Measurements from ENCODE around the gene KPNA6. TPM values are rescaled to one million over a fixed set of nuclear protein-coding genes. Genes with fewer than 3 reads are reported as not detected.

Gene KPNA6
- total and polyA plus RNA-seq, 9 of the 15 experiments (the other 6 are each of a cell fraction or from before 2014, with no cell fraction given): 20.1 to 54.6 (median 32.2) TPM

- no peak for TF ChIP-seq ZNF282 (CRISPR knock-in tag; IDR thresholded peaks at IDR 0.05)
Measured at GRCh38 chr1:32107742-32108661, at the start of gene KPNA6 (continued).

GRCh38 chr1:32060914-32061313 is 46.9 kb upstream of the KPNA6 start:
- in situ Hi-C loops (cut with MboI): loop anchor here (5.0 to 10.0 kb wide), 2 partner anchors 89 to 236 kb away; no protein-coding TSS in a partner anchor
- POLR2A ChIA-PET: interaction anchor here (0.5 to 3.6 kb wide), 9 partner anchors 9 to 348 kb away, joined by 3 to 17 read pairs (median 4); partner anchors contain the start of gene TMEM39B
- Histone ChIP-seq H2AFZ (ENCODE audit: low read depth, low read length) (no peak overlapping the region), H3K4me2 (ENCODE audit: insufficient read depth, low read length) (no peak overlapping the region), H3K36me3 (ENCODE audit: control insufficient read depth, insufficient read depth, low read length) (peaks cover 67% of the 10 kb centered on the region), H3K79me2 (ENCODE audit: control insufficient read depth, insufficient read depth, low read length) (0 out of 3 replicates have a peak, but pooled peaks cover 2% of the 10 kb centered on the region), H3K27me3 (ENCODE audit: control insufficient read depth in 2 of 2, insufficient read depth in 2 of 2, low read length in 2 of 2) (no peaks in the 10 kb centered on the region), H3K4me3 (no peak overlapping the region), H3K9ac (ENCODE audit: insufficient read depth in 1 of 2, low read depth in 2 of 2, low read length in 2 of 2) (no peak overlapping the region), H3K9me1 (ENCODE audit: control insufficient read depth, insufficient read depth, low read length) (no peaks in the 10 kb centered on the region), H3K27ac (ENCODE audit: extremely low read depth, low read depth, low read length) (no peak overlapping the region), H3K4me1 (replicated peaks in 1 of 2; ENCODE audit: control insufficient read depth in 2 of 2, insufficient read depth in 2 of 2, low read length in 2 of 2) (peaks cover 8 to 19% of the 10 kb centered on the region in 2 experiments; a peak in 4 of 5 replicates), H3K9me3 (replicated peaks; ENCODE audit: control insufficient read depth, insufficient read depth, low read depth, low read length) (no peaks in the 10 kb centered on the region), H4K20me1 (replicated peaks; ENCODE audit: control insufficient read depth, insufficient read depth, low read length) (0 out of 2 replicates have a peak, but pooled peaks cover 3% of the 10 kb centered on the region)
- BruUV-seq (replicated peaks): no TSS peak
- ATAC-seq: no peak
- CTCF ChIA-PET (ENCODE audit: low intra/inter-chr PET ratio): no interaction called here
- DNase-seq (ENCODE audit: extremely low read depth in 1 of 4, low spot score in 3 of 4): no peak
- TF ChIP-seq, protein P1, sequence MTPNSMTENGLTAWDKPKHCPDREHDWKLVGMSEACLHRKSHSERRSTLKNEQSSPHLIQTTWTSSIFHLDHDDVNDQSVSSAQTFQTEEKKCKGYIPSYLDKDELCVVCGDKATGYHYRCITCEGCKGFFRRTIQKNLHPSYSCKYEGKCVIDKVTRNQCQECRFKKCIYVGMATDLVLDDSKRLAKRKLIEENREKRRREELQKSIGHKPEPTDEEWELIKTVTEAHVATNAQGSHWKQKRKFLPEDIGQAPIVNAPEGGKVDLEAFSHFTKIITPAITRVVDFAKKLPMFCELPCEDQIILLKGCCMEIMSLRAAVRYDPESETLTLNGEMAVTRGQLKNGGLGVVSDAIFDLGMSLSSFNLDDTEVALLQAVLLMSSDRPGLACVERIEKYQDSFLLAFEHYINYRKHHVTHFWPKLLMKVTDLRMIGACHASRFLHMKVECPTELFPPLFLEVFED (CRISPR knock-in tag; conservative IDR thresholded peaks at IDR 0.05): no peak
- no peak for TF ChIP-seq KDM5B (IDR thresholded peaks at IDR 0.05; ENCODE audit: insufficient replicate concordance, low read depth, low read length)
- TF ChIP-seq FOXJ3 (CRISPR knock-in tag; IDR thresholded peaks at IDR 0.05): no peak
- TF ChIP-seq CBX5 (IDR thresholded peaks at IDR 0.05; ENCODE audit: borderline replicate concordance, low read depth): no peak
- TF ChIP-seq ZSCAN29 (IDR thresholded peaks at IDR 0.05): no peak
- TF ChIP-seq MLX (CRISPR knock-in tag; conservative IDR thresholded peaks at IDR 0.05): no peak
- TF ChIP-seq ZNF444 (CRISPR knock-in tag; IDR thresholded peaks at IDR 0.05): no peak
- no peak for TF ChIP-seq MTA2 (IDR thresholded peaks at IDR 0.05; ENCODE audit: low read depth)
- TF ChIP-seq, protein P2, sequence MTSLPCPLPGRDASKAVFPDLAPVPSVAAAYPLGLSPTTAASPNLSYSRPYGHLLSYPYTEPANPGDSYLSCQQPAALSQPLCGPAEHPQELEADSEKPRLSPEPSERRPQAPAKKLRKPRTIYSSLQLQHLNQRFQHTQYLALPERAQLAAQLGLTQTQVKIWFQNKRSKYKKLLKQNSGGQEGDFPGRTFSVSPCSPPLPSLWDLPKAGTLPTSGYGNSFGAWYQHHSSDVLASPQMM (CRISPR knock-in tag; IDR thresholded peaks at IDR 0.05): no peak
- no peak for TF ChIP-seq KLF1 (tag; IDR thresholded peaks at IDR 0.05)
- no peak for FAIRE-seq
- intact Hi-C loops (cut with micrococcal nuclease): loop anchor here (10.0 kb wide), 3 partner anchors 246 to 354 kb away; partner anchors contain the start of gene SPOCD1
